Keratinocyte (primary cell): ENCODE measurements around the gene PFKFB4. TPM values are rescaled to one million over a fixed set of nuclear protein-coding genes. Genes with fewer than 3 reads are reported as not detected.

Source experiments
- DNase-seq: peaks from one replicate; pipeline ENCODE4 v3.0.0-alpha.2; 2011; ENCODE audit warnings: low read depth, missing footprints, low spot score
- FAIRE-seq: peaks from 2 replicates; lab custom pipeline; 2011; peaks lifted over from hg19 to GRCh38; lab: Jason Lieb, UNC
- H2AFZ ChIP-seq: 2 replicates; pipeline ENCODE4 v1.6.0; 2012; ENCODE audit warnings: low read length, control low read depth, inconsistent platforms; ENCODE audit not compliant: control insufficient read depth
- H3K27ac ChIP-seq: 2 replicates; pipeline ENCODE4 v1.5.1; 2011; ENCODE audit warnings: low read length; ENCODE audit not compliant: control insufficient read depth, insufficient read depth
- H3K27me3 ChIP-seq: 3 replicates; pipeline ENCODE4 v1.6.0; 2011; ENCODE audit warnings: low read length; ENCODE audit not compliant: control insufficient read depth, insufficient read depth; ENCODE audit errors: extremely low read depth
- H3K36me3 ChIP-seq, 2 experiments: 2 replicates in 1 of 2; 3 replicates in 1 of 2; pipeline ENCODE4 v1.5.1; 2011; ENCODE audit warnings: low read length in 2 of 2, mild to moderate bottlenecking in 1 of 2; ENCODE audit not compliant: control insufficient read depth in 2 of 2, insufficient read depth in 2 of 2; ENCODE audit errors: extremely low read depth in 1 of 2
- H3K4me1 ChIP-seq: 3 replicates; pipeline ENCODE4 v1.5.1; 2011; ENCODE audit warnings: low read length; ENCODE audit not compliant: control insufficient read depth, insufficient read depth; ENCODE audit errors: extremely low read depth
- H3K4me2 ChIP-seq: 3 replicates; pipeline ENCODE4 v1.6.0; 2011; ENCODE audit warnings: low read depth, low read length; ENCODE audit not compliant: control insufficient read depth, insufficient read depth; ENCODE audit errors: extremely low read depth
- H3K4me3 ChIP-seq, 3 experiments: fragments of 200-600 bp in 1 of 3; sonication (generic) in 1 of 3; 2 replicates in 2 of 3; 3 replicates in 1 of 3; pipeline ENCODE4 v1.5.1; 2011 to 2016; ENCODE audit warnings: low read length in 3 of 3, mild to moderate bottlenecking in 3 of 3, control low read depth in 2 of 3, inconsistent platforms in 1 of 3, low read depth in 1 of 3, mixed read lengths in 1 of 3, mixed run types in 1 of 3, moderate library complexity in 1 of 3; ENCODE audit not compliant: control insufficient read depth in 2 of 3, insufficient read depth in 2 of 3; ENCODE audit errors: extremely low read depth in 1 of 3
- H3K79me2 ChIP-seq: 2 replicates; pipeline ENCODE4 v1.6.0; 2012; ENCODE audit warnings: low read length; ENCODE audit not compliant: control insufficient read depth, insufficient read depth
- H3K9ac ChIP-seq: 3 replicates; pipeline ENCODE4 v1.6.0; 2011; ENCODE audit warnings: low read length; ENCODE audit not compliant: control insufficient read depth, insufficient read depth; ENCODE audit errors: extremely low read depth
- H3K9me1 ChIP-seq: 3 replicates; pipeline ENCODE4 v1.6.0; 2011; ENCODE audit warnings: low read length; ENCODE audit not compliant: control insufficient read depth, insufficient read depth; ENCODE audit errors: extremely low read depth
- H3K9me3 ChIP-seq: 2 replicates; pipeline ENCODE4 v1.5.1; 2012; ENCODE audit warnings: low read depth, low read length; ENCODE audit not compliant: control insufficient read depth
- H4K20me1 ChIP-seq: 3 replicates; pipeline ENCODE4 v1.6.0; 2011; ENCODE audit warnings: low read length; ENCODE audit not compliant: control insufficient read depth, insufficient read depth; ENCODE audit errors: extremely low read depth
- CTCF ChIP-seq, 3 experiments: IDR thresholded peaks in 1 of 3; conservative IDR thresholded peaks in 1 of 3; optimal IDR thresholded peaks in 1 of 3; 2 replicates in 2 of 3; 3 replicates in 1 of 3; pipeline versions ENCODE3 to v1.5.1; 2011; ENCODE audit warnings: low read length in 3 of 3, mild to moderate bottlenecking in 3 of 3, moderate library complexity in 2 of 3, control low read depth in 1 of 3, inconsistent platforms in 1 of 3; ENCODE audit not compliant: insufficient read depth in 2 of 3; ENCODE audit errors: extremely low read depth in 1 of 3
- EZH2 ChIP-seq: IDR thresholded peaks from one replicate; pipeline ENCODE4 v1.6.1; 2012; ENCODE audit warnings: inconsistent platforms, mild to moderate bottlenecking, low read length, moderate library complexity
- dilution Hi-C: fragments of 300-500 bp; cut with MboI; formaldehyde crosslinking; loops from one replicate; pipeline ENCODE4 v1.7.0; 2020; ENCODE audit warnings: low sequenced_read_pairs; ENCODE audit not compliant: extremely low pct_ligation_motif_present
- polyA plus RNA-seq, 5 experiments: library from polyadenylated mRNA; depleted of rRNA in 3 of 5; stranded (reverse) in 3 of 5; stranded (forward) in 1 of 5; unstranded in 1 of 5; fragments of >200 nt; gene quantifications; 1 replicate in 1 of 5; 2 replicates in 3 of 5; 3 replicates in 1 of 5; pipeline versions ENCODE4 v1.2.1 to v1.2.3, GENCODE V29; 2011 to 2012; ENCODE audit warnings: missing spikeins in 2 of 5, low read depth in 1 of 5, low replicate concordance in 1 of 5

Gene PFKFB4
- polyA plus RNA-seq, 1 donor (not counting 4 experiments of a cell fraction or from before 2014, with no cell fraction given) = 15.1 TPM

- dilution Hi-C loops = no loop called here
- H3K79me2 ChIP-seq = peaks cover 50% of the 10 kb centered on the region
- H3K27me3 ChIP-seq = no peaks in the 10 kb centered on the region
- H3K9ac ChIP-seq = peak within 1 kb of the TSS; percentile 93
- TF ChIP-seq CTCF (optimal IDR thresholded peaks at IDR 0.05 in 1 of 3, IDR thresholded peaks at IDR 0.05 in 1 of 3, conservative IDR thresholded peaks at IDR 0.05 in 1 of 3; ENCODE audit: extremely low read depth in 1 of 3, insufficient read depth in 2 of 3, low read length in 3 of 3) (no peak), EZH2 (no peak)
- no peak within 1 kb of the TSS for H2AFZ ChIP-seq
- H3K36me3 ChIP-seq = peaks cover 25 to 48% of the 10 kb centered on the region in 2 experiments
- FAIRE-seq = no peak
- H4K20me1 ChIP-seq = peaks cover 16% of the 10 kb centered on the region
- H3K9me3 ChIP-seq = no peaks in the 10 kb centered on the region
- H3K4me2 ChIP-seq = peak within 1 kb of the TSS; percentile 98
- DNase-seq = peak; percentile 69
- peaks cover 2% of the 10 kb centered on the region for H3K9me1 ChIP-seq
- peaks cover 78% of the 10 kb centered on the region for H3K4me1 ChIP-seq
- H3K4me3 ChIP-seq = peak within 1 kb of the TSS; percentile 60 to 95 (median 91)
- H3K27ac ChIP-seq = peak within 1 kb of the TSS; percentile 98
Measured at GRCh38 chr3:48595075-48595525, 38.5 kb upstream of the PFKFB4 start, which contains the start of gene COL7A1. Gene COL7A1, minus strand, starts transcription at chr3:48595329. Its CDS starts 170 bp downstream, at chr3:48595159.

GRCh38 chr3:48594417-48595049, 37.9 kb upstream of the PFKFB4 start:
- peaks cover 55% of the 10 kb centered on the region for H3K79me2 ChIP-seq
- H3K9ac ChIP-seq = peak overlapping the region; percentile 93
- peaks cover 16% of the 10 kb centered on the region for H4K20me1 ChIP-seq
- DNase-seq (no peak), FAIRE-seq (no peak)
- dilution Hi-C loops = no loop called here
- H2AFZ ChIP-seq = no peak overlapping the region
- peak overlapping the region; percentile 98 for H3K27ac ChIP-seq
- H3K36me3 ChIP-seq = peaks cover 23 to 54% of the 10 kb centered on the region in 2 experiments
- H3K9me1 ChIP-seq = peaks cover 2% of the 10 kb centered on the region
- TF ChIP-seq EZH2 = no peak
- TF ChIP-seq CTCF (optimal IDR thresholded peaks at IDR 0.05 in 1 of 3, IDR thresholded peaks at IDR 0.05 in 1 of 3, conservative IDR thresholded peaks at IDR 0.05 in 1 of 3; ENCODE audit: extremely low read depth in 1 of 3, insufficient read depth in 2 of 3, low read length in 3 of 3) = no peak
- H3K4me1 ChIP-seq = peaks cover 73% of the 10 kb centered on the region
- no peaks in the 10 kb centered on the region for H3K9me3 ChIP-seq
- H3K27me3 ChIP-seq = no peaks in the 10 kb centered on the region
- peak overlapping the region; percentile 98 for H3K4me2 ChIP-seq
- H3K4me3 ChIP-seq = peak overlapping the region; percentile 60 to 95 (median 91)
